NCI-H2227 treated with DMSO at 0.1 percent for 48 hours (cell line): ENCODE results near the gene THSD7A.

ENCODE experiments used
- DNase-seq: peaks from one replicate; lab custom pipeline; 2025; lab: John Stamatoyannopoulos, UW

Gene THSD7A

DNA sequence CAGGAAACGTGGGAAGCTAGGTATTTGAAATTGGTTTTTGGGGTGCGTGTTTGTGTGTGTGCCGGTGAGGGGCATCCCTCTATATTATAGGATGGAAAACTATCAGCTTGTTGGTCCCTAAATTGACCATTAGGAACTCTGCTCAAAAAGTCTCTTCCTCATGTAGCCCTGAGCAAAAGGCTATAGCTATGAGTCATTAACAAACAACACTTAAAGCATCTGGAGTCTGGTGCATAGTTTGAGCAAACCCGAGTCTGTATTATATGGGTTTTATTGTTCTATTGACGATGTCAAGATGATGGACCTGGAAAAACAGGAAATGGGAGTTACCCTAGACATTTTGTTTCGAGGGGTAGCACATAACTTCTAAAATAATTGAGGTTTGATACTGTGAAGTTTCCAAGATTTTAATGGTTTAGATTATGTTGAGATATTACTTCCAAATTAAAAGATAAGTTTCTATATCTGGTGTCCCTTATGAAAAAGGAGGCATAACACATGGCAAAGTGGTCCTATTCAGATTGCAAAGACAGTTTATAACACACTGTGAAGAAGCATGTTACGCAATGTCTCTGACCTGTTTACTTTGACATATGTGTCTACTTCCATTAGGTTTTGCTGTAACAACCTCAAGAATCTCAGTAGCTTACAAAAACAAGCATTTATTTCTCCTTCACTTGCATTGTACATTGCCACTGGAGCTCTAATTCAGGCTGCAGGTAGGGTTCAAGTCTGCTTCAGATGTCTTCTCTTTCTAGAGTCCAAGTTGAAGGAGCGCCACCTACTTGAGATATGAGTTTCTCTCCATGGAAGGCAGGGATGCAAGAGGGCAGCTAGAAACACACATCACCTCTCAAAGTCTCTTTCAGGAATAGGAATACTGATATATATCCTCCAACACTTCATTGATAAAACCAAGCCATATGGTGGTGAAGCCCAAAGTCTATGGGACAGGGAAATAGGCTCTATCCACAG lies 500.6 kb downstream of the THSD7A start:
- DNase-seq = no peak

- DNase-seq = no peak
Observed at GRCh38 chr7:11330717-11331116, 501.3 kb downstream of the THSD7A start.

DNA sequence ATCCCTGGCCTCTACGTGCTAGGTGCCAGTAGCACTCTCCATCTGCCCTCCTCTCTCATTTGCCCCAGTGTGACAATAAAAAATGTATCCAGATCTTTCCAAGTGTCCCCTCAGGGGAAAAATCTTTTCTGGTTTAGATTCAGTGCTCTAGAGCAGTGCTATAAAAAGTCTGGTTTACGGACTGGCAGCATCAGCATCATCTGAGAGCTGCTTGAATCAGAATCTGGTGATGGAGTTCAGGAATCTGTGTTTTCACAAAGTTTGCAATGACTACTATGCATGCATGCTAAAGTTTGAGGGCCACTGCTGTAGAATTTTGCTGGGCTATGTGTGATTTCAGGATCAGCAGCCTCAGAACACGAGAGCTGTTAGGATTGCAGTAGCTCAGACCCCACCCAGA lies 501.8 kb downstream of the THSD7A start:
- no peak for DNase-seq

DNA sequence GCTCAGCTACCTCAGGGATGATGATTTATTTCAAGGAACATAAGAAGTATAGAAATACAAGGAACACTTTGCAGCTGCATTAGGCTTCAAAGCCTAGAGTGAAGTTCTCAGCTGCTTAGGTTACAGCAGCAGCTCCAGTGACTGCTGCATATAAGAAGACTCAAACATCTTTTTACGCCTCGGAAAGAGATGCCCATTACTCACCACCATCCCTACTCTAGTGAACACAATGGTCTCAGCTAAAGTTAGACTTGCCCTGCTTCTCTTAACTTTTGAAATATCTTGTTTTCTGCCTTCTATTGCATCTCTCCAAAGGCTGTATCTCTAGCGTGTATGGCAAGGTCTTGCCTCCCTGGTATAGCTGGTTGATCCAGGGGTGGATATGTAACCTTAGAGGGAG lies 502.4 kb downstream of the THSD7A start:
- no peak for DNase-seq

- DNase-seq = no peak
Observed at GRCh38 chr7:11328309-11328708, 503.7 kb downstream of the THSD7A start.

DNA sequence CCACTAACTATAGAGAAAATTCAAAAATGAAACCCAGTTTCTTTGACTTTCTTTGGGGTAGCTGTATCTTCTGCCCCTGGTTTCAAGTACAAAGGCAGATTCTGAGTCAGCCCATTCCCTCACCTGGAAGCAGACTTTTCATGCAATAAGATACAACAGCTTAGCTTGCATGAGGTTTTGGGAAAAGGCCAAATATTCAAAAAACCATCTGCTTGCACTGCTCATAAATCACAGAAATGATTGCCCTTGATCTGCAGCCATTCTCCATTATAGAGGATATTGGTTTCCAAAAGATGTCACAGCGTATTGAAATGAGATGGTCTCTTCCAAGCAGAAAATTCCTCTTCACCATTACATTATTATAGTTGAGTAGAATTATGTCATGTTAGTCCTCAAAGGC lies 504.4 kb downstream of the THSD7A start:
- no peak for DNase-seq
